Measurements from ENCODE around the gene ZBTB32.

DNA sequence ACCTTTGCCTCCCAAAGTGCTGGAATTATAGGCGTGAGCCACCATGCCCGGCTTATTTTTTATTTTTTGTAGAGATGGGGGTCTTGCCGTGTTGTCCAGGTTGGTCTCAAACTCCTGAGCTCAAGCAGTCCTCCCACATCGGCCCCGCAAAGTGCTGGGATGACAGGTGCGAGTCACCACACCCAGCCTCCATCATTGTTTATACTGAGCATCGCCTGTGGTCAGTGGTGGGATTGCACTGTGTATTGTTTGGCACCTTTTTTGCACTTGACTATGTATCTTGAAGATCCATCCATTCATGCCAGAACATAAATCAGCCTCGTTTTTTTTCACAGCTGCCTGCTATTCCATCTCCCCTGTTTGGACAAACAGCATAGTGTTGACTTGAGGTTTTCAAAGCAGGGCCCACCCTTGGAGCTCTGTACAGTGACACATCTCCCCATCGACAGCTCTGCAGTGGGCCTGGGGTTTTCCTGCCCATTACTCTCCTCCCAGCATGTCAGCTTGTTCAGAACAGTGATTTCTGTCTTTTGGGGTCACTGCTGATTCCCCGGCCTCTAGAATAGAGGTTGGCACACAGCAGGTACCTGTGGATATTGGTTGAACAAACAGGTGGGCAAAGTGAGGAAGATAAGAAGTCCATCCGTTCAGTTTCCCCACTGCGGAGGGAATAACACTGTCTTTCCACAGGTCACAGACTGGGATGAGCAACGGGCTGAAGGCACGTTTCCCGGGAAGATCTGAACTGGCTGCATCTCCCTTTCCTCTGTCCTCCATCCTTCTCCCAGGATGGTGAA, 46.3 kb upstream of the ZBTB32 start:
- TF ChIP-seq, protein P1, sequence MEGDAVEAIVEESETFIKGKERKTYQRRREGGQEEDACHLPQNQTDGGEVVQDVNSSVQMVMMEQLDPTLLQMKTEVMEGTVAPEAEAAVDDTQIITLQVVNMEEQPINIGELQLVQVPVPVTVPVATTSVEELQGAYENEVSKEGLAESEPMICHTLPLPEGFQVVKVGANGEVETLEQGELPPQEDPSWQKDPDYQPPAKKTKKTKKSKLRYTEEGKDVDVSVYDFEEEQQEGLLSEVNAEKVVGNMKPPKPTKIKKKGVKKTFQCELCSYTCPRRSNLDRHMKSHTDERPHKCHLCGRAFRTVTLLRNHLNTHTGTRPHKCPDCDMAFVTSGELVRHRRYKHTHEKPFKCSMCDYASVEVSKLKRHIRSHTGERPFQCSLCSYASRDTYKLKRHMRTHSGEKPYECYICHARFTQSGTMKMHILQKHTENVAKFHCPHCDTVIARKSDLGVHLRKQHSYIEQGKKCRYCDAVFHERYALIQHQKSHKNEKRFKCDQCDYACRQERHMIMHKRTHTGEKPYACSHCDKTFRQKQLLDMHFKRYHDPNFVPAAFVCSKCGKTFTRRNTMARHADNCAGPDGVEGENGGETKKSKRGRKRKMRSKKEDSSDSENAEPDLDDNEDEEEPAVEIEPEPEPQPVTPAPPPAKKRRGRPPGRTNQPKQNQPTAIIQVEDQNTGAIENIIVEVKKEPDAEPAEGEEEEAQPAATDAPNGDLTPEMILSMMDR (IDR thresholded peaks at IDR 0.05), result no peak
- no peak for TF ChIP-seq POLR2A (IDR thresholded peaks at IDR 0.05)
- TF ChIP-seq EP300 (IDR thresholded peaks at IDR 0.05), result no peak

All from ovary (tissue), 3 donors.